GM19395 (cell line): ENCODE results near the gene TTLL9.

Source experiments
- ATAC-seq: cut with Tn5 transposase; IDR thresholded peaks from one replicate; pipeline ENCODE4 v1.9.1; 2021; ENCODE audit warnings: mild to moderate bottlenecking, moderate library complexity; ENCODE audit not compliant: unreplicated experiment

TTLL9 gene

DNA sequence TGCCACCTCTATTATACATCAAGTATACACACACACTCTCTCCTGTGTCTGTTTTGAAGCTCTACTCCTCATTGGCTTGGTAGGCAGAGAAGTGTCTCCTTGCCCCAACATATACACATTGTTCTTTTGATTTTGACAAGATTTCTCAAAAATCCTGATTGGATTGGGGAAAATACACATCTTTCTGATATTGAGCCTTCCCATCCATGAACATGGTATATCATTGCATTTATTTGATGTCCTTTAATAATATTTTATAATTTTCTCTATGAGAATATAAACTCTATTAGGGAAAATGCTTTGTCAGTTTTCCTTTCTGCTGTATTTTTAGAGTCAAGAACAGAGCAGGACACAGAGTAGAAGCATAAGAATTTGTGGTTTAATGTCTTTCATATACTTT lies 7.2 kb downstream of the TTLL9 start:
- ATAC-seq = no peak

DNA sequence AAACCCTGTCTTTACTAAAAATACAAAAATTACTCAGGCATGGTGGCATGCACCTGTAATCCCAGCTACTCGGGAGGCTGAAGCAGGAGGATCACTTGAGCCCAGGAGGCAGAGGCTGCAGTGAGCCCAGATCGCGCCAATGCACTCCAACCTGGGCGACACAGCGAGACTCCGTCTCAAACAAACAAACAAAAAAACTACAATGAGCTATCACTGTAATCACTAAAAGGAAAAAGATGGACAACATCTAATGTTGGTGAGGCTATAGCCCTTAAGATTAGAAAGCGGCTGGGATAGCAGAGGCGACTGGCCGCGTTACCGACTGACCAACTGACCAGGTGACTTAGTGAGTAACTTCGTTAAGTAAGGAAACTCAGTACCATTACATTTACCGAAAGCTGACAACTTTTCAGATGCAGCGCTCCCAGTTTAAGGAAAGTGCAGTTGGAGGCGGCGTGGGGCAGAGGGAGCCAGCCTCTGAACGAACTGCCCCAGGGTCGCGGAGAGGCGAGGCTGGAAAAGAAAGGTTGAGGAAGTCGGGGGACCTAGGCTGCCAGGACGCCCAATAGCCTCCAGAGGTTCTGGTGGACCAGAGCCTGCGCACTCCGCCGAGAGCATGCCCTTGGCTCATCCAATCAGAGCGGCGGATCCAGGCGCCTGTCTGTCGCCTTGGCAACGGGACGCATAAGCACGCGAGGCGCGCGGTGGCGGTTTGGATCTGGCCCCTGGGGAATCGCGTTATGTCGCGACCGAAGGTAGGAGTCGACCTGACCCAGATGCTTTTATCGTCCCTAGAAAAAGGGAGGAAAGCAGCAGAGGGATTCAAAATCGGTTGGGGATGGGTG lies 8.9 kb downstream of the TTLL9 start:
- ATAC-seq = peak; percentile 84

DNA sequence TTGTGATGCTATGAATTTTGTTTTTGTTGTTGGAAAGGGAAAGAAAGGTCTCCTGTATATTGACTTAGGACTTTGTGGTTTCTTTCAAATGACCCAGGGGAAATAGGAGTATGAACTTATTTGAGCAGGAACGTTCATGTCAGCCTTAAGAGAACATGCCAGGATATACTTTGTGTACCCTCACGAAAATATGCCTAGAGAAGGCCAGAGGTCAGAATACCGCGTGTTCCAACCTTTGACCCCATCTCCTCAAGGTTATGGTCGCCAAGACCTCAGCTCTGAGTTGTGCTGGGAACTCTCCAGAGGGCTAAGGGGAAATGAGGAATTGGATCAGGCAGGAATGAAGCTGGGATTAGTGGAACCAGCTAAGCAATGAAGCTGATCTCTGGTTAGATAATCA lies 11.5 kb downstream of the TTLL9 start:
- ATAC-seq = no peak

DNA sequence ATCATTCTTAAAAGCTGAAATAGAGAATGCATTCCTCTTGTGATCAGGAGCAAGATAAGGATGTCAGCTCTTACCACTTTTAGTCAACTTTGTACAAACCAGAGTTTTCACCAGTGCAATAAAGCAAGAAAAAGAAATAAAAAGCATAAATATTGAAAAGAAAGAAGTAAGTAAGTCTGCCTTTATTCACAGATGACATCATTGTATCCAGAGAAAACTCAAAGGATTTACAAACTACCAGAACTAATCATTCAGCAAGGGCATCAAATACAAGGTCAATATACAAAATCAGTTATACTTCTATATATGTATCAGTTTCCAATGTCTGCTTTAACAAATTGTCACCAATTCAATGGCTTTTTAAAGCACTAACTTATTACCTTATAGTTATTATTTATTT lies 13.4 kb downstream of the TTLL9 start:
- no peak for ATAC-seq

DNA sequence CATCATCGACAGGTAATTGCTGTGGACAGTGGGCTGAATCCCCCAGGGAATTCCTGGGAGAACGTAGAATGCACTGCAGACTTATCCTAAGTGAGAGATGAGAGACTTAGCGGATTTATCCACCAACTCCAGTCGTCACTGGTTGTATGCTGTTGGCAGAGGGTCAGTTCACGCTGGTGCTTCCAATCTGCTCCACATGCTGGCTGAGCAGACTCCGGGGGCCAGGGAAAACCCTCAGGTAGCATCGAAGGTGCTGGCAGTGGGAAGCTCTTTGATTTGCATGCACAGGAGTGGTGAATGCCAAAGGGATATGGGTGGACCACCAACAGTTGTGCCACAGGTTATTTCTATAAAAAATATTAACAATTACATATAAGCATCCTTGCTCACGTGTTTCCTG lies 20.2 kb downstream of the TTLL9 start:
- ATAC-seq = no peak

DNA sequence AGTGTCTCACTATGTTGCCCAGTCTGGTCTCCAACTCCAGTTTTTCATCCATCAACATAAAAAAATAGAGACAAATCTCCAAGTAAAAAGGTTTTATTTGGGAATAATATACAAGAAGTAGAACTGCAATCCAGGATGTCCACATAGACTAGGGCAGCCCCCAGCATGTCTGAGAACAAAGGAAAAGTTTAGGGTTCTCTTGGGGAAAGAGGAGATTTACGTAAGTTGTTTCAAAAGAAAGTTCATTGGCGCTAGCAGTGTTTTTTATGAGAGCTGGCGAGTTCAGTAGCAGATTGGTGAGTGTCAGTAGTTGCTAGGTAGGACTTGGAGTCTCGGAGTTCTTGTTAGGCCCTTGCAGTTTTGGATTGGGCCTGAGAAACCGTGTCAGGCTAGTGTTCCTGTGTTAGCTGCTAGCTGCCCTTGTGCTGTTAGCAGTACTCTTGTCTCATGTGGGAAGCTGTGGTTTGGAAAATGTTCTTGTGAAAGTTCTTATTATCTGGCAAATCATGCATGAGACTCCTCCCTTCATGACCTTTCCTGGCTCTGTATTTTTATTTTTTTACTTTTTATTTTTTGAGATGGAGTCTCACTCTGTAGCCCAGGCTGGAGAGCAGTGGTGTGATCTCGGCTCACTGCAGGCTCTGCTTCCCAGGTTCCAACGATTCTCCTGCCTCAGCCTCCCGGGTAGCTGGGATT lies 24.7 kb downstream of the TTLL9 start:
- ATAC-seq = peak; percentile 99

DNA sequence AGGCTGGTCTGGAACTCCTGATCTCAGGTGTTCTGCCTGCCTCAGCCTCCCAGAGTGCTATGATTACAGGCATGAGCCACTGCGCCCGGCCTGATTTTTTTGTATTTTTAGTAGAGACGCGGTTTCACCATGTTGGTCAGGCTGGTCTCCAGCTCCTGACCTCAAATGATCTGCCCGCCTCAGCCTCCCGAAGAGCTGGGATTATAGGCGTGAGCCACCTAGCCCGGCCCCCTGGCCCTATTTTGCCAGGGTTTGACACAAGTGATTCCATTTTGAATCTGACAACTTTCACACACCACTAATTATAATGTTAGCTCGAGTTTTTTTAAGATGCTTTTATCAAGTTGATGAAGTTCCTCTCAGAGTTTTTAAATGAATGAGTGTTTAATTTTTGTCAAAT lies 25.6 kb downstream of the TTLL9 start:
- ATAC-seq = no peak

DNA sequence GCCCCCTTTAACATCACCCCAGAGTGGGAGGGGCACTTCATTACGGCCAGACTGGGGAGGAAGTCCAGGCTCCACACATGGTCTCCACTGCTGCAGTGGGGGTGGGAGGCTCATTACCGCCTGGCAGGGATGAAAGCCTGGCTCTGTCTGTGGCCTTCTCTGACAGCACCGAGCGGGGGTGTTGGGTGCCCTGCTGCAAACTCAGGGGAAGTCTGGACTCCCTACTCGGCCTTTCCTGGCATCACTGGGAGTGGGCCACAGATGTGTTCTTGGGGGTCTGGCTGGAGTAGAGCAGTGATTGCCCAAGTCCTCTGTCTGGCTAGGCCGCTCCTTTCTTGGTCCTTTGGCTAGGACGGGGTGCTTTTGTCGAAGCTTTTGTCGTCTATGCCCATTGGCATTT lies 27.1 kb downstream of the TTLL9 start:
- no peak for ATAC-seq

DNA sequence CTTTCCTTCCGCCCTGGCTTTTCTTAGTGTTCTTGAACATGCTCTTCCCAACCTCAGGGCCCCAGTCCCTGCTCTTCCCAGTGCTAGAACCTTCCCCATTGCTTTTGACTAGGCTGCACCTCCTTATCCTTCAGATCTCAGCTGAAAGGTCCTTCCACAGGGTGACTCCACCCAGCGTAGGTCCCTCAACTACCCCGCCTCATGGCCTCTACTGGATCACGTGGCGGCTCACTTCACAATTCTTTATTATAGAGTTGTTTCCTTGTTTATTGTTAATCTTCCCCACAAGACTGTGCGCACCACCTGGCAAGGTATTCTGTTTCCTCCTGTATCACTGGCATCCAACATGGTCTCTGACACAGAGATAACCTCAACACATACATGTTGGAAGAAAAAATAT lies 31.2 kb downstream of the TTLL9 start:
- no peak for ATAC-seq

DNA sequence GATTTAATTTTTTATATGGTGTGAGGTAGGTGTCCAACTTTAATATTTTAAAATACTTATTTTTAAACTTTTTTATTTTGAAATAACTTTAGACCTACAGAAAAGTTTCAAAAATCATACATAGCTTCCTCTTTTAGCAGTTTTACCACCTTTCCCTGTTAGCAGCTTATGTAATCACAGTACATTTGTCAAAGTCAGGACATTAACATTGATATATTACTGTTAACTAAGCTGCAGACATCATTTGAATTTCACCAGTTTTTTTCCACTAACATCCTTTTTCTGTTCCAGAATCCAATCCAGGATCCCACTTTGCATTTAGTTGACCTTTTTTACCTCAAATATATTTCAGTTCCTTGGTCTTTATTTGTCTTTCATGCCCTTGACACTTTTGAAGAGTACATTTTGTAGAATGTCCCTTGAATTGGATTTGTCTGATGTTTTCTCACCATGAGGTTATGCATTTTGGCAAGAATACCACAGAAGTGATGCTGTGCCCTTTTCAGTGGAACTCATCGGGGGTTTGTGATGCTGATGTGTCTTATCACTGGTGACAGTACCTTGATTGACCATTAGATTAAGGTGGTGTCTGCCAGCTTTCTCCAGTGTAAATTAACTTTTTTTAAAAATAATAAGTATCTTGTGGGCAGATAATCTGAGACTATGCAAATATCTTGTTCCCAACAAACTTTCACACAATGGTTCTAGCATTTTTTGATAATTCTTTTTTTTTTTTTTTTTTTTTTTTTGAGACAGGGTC lies 33.4 kb downstream of the TTLL9 start:
- no peak for ATAC-seq

DNA sequence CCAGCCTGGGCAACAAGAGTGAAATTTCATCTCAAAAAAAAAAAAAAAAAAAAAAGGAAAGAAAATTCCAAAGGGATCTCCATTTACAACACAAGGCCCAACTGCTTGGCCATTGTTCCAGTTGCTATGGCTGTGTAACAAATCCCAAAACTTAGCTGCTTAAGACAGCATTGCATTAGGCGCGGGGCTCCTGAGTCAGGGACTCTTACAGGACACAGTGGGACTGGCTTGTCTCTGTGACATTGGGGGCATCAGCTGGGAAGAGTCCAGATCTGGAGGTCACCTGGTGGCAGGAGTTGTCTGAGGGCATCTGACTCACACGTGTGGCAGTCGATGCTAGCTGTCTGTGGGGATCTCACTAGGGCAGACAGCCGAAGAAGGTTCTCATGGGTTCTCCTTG lies 35.6 kb downstream of the TTLL9 start:
- no peak for ATAC-seq

DNA sequence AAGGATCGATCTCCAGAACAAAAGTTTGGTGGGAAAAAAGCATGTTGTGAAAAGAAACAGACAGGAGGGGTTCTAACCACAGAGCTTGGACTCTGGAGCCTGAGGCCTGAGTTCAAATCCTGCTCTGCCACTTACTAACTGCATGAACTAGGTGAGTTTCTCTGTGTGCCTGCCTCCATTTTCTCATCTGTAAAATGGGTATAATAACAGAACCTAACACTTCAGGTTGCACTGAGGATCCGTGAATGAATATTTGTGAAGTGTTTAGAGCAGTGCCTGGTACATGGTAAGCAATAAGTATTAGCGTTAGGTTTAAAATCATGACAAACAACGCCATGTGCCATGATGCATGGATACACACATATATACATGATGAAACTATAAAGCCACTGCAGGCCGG lies 36.6 kb downstream of the TTLL9 start:
- no peak for ATAC-seq

DNA sequence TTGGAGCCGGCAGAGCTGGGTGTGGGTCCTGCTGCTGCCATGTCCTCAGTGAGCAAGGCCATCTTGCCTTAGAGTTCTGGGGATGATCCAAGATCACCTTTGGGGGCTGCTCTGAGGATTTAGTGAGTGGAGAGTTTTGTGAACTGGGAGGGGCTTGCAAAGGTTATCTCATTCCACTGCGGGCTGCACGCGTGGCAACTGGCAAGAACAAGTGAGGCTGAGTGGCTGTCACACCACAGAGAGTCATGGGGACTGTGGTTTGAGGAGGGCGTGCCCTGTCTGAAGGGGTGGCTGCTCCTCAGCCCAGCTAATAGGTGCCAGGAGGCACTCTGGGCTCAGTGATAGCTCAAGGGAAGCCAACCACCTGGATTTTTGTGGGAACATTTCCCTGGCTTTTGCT lies 37.6 kb downstream of the TTLL9 start:
- no peak for ATAC-seq

DNA sequence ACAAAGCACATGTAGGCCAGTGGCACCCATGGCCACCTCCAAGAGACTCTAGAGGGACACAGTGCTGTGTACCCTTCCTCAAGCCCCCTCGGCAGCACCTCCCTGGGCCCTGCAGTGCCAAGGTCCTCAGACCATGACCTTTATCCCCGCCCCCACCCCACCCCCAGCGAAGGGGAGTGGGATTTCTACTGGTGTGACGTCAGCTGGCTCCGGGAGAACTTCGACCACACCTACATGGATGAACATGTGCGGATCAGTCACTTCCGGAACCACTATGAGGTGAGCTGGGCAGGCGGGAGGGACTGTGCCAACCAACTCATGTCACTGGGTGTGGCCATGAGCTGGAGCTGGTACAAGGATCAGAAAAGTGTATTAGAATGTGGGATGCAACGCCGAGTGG lies 38.0 kb downstream of the TTLL9 start:
- ATAC-seq = no peak

DNA sequence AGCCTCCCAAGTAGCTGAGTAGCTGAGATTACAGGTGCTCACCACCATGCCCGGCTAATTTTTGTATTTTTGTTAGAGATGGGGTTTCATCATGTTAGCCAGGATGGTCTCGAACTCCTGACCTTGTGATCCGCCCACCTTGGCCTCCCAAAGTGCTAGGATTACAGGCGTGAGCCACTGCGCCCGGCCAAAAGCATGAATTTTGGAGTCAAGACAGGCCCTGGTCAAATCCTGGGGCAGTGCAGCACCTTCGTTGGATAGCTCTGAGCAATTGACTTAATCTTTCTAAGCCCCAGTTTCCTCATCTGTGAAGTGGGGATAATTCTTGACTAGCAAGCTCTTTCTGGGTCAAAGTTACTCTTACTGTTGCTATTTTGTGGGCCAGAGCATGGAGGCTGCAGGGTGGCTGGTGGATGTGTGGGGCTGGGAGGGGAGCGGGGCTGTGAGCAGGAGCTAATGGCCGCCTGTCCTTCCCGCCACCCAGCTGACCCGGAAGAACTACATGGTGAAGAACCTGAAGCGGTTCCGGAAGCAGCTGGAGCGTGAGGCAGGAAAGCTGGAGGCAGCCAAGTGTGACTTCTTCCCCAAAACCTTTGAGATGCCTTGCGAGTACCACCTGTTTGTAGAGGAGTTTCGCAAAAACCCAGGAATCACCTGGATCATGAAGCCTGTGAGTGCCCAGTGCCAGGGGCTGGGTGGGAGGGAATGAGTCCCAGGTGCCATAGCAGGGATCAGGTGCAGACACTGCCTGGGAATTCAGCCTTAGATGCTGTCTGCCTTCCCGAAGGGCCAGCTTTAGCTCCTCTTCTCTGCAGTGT lies 39.0 kb downstream of the TTLL9 start:
- ATAC-seq = no peak

DNA sequence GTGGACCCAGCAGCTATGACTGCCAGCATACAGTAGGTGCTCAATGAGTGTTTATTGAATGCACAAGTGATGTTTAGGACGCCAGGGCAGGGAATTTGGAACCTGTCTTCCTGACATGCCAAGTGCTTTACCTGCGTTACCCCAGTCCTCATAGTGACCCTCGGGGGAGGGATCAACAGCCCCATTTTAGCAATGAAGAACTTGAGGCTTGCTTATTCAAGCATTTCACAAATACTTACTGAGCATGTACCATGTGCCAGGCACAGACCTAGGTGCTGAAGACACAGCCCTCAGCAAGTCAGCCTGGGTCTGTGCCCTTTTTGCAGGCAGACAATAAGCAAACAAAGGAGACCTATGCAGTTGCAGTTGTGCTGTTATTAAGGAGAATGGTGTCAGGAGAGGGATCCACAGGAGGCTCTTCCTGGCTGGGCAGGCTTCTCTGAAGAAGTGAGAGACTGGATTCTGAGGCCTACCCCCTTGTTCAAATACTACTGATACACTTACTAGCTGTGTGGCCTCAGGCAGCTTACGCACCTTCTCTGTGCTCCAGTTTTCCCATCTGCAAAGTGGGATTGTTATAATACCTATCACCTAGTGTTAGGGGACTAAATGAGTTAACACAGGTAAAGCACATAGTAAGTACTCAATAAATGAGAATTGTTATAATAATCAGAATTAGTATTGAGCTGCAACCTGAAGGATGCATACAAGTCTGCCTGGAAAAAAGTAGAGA lies 39.8 kb downstream of the TTLL9 start:
- ATAC-seq = no peak

DNA sequence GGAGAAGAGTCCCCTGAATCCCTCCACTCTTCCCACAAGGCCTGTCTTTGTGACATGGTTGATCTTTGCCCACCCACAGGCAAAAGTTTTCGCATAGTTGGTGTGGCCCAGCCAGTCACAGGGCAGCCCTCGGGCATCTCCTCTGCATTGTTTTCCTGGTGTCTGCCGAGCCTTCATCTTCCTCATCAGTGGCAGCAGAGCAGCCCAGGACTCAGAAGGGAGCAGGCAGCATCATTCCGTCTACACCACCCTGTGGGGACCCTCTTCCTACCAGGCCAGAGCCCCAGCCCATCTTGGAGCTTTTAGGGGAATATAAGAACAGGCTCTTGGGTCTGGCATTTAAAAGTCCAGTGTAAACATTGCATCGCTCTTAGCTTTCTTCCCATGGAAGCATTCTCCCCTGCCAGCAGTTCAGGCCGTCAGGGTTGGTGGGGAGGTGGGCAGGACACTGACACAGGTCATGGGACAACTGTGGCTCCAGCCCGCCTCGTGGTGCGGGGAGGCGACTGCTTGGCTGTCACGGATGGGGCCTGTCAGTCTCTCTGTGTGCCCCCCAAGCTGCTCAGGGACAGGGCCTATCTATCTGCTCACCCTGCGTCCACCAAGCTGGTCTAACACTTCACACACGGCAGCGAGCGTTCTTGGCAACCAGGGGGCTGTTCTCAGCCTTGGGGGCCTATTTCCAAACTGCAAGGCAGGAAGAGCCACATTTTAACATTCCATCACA lies 43.2 kb downstream of the TTLL9 start:
- no peak for ATAC-seq

DNA sequence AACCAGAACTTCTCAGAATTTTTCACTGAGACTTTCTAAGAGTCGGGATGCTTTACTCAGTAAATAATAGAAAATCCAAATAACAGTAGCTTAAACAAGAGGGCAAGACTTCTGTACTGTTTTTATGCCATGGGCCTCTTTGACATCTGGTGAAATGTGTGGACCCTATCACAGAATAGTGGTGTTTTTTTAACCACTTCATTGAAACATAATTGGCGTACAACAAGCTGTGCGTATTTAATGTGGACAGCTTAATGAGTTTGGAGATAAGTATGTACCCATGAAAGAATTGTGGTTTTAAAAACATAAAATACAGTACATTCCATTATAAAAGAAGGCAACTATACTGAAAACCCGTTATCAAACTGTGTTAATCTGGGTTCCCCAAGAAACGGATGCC lies 43.7 kb downstream of the TTLL9 start:
- ATAC-seq = no peak

DNA sequence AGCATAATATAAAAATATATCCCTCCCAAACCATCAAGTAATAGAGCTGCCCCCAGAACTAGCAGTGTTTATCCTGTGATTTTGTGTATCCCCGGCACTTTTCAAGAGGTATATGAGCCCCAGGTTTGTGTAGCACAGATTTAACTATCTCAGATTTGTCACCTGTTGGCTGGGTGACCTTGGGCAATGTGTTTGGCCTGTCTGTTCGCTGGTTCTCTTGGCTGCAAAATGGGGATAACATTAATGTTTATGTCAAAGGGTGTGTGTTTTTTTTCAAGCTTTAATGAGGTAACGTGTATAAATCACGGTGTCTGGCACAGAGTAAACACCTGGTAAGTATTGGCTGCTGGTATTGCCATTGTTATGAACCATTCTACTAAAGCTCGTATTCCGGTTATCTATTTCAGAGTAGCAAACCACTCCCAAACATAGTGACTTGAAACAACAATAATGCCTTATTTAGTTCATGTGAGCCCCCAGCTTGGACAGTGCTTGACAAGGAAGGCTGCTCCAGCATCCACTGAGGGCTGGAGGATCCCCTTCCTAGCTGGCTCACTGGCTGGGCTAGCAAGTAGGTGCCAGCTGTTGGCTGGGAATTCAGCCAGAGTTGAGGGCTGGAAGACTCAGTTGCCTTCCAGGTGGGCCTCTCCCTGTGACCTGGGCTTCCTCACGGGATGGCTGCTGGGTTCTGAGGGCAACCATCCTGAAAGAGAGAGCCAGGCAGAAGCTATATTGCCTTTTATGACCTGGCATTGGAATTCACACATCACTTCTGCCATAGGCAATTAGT lies 45.3 kb downstream of the TTLL9 start:
- no peak for ATAC-seq
